H54 (cell line): ENCODE results near the gene ZMYND11.
"Not testable (repeated sequence)": the region's sequence is repeated elsewhere in the genome, so short reads cannot be mapped to it uniquely, and the experiment has no call there.

Experiments
- DNase-seq: peaks from one replicate; pipeline ENCODE4 v3.0.0; 2011; ENCODE audit warnings: low spot score, mixed read lengths; ENCODE audit not compliant: insufficient read length
- FAIRE-seq: peaks from 3 replicates; lab custom pipeline; 2011; peaks lifted over from hg19 to GRCh38; lab: Jason Lieb, UNC
- POLR2A ChIP-seq: IDR thresholded peaks from 2 replicates; pipeline ENCODE4 v1.6.1; 2011; ENCODE audit warnings: low read depth, mild to moderate bottlenecking, low read length

ZMYND11 gene

DNA sequence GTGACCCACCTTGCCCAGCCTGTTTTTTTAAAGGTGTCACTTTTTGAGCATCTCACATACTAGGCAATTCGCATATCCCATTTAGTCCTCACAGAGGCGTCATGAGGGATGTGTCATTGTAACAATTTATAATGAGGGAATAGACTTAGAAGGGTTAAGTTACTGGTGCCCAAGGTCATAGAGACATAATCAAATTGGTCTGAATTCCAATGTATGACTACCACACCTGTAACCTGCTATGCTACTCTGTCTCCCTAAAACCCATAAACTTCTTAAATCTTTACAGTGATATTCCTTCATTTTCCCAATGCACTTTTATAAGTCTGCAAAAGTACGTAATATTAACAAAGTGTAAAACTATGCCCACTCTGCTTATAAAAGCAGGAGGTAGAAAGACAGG lies 7.1 kb downstream of the ZMYND11 start:
- no peak for TF ChIP-seq POLR2A
- no peak for FAIRE-seq
- DNase-seq: no peak

DNA sequence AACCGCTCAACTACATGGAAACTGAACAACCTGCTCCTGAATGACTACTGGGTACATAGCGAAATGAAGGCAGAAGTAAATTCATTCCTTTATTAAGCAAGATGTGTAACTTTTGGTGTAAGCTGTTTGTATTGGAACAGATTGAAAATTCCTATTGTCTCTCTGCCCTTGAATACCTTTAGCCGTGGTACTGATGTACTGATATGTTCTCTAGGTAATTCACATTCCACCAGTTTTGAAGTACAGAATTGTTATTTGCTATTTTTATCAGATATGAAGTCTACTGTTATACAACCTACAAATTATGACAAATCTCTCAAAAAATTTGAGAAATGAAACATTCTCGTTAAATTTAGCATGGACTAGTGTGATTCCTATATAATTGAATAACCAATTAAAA lies 17.7 kb downstream of the ZMYND11 start:
- TF ChIP-seq POLR2A: no peak
- FAIRE-seq (no peak), DNase-seq (no peak)

DNA sequence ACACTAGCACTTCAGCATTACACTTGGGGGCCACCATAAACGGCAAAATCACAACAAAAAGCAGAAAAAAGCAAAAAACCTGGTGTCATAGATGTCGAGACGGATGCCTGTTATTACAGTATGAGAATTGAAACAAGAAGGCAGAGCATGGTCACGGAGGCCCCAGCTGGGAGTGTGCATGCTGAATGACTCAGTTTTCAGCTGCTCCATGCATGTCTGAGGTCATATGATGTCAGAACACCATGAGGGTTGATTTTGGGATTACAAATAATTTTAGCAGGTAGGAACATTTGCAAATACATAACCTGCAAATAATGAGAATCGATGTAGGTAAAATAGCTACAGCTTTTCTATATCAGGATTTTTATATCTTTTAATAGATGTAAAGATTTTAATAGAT lies 19.1 kb downstream of the ZMYND11 start:
- FAIRE-seq (peak; percentile 71), DNase-seq (no peak)
- no peak for TF ChIP-seq POLR2A

DNA sequence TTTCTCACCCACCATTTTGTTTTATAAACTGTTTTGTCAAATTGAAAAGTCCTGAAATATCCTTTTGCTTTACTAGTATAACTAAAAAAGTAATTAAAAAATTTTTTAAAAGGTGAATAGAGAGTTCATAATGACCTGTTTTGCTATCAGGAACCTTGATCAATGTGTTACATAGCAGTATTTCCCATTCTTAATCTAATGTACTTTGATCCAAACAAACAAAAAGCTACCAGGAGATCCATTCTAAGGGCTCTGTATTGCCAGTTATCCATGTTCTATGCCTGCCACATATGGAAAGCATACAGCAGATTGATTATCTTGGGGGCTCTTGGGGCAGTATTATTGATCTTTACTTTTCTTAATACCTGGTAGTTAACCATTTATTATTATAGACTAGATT lies 32.1 kb downstream of the ZMYND11 start:
- no peak for DNase-seq
- FAIRE-seq: no peak
- TF ChIP-seq POLR2A: no peak

DNA sequence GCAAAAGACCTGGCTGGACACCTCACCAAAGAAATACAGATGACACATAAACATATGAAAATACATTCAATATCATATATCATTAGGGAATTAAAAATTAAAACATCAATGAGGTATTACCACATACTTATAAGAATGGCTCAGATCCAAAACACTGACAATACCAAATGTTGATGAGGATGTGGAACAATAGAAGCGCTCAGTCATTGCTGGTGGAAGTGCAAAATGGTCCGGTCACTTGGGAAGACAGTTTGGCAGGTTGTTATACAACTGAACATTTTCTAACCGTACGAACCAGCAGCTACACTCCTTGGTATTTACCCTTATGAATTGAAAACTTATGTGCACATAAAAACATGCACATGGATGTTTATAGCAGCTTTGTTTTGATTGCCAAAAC lies 38.5 kb downstream of the ZMYND11 start:
- FAIRE-seq (no peak), DNase-seq (no peak)
- no peak for TF ChIP-seq POLR2A

DNA sequence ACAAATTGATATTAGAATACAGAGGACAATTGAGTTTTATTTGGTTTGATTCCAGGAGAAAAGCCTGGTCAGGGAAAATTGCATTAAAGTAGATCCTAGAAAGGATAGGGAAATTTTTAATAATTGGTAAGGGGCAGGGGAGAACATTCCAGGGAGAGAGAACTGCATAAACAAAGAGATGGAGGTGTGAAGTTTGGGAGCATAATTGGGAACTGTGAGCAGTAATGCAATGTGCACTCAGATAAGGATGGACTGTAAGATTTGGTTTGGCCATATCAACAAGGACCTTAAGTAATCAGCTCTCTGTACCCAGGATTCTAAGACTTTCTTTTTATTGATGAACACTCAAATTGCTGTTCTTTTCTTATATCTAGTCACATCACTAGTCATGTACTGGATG lies 41.4 kb downstream of the ZMYND11 start:
- DNase-seq (no peak), FAIRE-seq (no peak)
- TF ChIP-seq POLR2A: no peak

DNA sequence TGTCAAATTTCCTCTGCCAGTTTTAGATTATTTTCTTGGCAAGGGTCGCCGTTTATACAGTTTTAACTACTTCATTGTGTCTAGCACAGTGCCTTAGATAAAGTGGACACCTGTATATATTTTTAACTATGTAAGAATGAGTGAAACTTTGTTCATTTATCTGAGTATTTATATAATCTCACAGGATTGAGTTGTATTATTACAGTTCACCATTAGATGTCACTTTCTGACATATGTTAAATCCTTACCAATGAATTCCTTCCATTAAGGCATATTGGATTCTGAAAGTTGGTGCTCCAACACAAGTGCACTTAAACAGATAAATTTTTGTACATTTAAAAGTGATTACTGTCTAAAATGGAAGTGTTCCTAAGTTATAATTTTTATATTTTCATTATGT lies 43.0 kb downstream of the ZMYND11 start:
- DNase-seq: no peak
- TF ChIP-seq POLR2A: no peak

DNA sequence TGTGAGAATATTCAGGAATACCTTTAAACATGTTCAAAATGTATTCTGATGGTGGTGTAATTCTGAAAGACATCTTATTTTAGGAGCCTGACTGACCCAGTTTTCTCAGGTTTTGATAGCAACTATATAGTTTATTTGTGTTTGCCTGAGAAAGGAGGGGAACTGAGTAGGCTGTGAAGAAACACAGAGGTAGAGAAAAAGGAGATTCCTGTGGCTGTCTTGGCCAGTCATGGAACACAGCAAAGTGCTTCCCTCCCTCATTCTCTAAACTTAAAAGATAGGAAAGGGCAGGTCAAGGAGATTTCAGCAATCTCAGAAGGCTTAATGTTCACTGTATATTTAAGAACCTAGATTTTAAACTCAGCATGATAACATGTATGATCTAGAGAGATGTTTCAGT lies 43.5 kb downstream of the ZMYND11 start:
- FAIRE-seq (no peak), DNase-seq (no peak)
- no peak for TF ChIP-seq POLR2A

More for the DNA sequence above, 43.0 kb downstream of the ZMYND11 start:
- FAIRE-seq: peak; percentile 57

DNA sequence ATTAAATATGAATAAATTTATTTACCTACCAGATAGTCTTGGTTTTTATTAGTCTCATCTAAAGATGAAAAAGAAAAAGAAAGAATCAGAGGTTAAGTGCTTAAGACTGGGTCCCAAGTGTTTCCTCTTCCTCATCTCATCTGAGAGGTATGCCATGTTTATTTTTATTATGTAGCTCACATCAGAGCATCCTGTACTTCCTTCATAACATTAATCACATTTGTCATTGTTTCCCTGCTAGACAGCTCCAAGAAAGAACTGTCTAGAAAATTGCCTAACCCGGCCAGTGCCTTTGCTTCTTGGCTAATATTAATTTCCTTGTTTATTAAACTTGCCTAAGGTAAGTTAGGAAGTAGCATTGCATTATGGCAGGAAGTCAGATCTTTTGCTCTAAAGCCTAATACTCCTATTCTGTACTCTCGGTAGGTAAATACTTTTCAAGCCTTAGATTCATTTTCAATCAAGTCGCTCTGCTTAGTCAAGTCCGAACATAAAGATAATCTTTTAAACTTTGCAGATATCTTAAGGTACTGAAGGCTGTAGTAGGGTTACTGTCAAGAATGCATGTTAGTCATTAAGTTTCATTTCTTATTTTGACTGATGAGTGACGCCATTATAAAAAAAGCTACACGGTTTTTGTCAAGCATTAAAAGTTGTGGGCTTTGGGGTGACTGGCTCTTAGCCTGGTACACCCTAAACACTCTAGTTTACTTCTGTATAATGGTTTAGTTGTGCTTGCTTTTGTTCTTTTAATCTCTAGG lies 47.4 kb downstream of the ZMYND11 start:
- no peak for TF ChIP-seq POLR2A
- no peak for FAIRE-seq

DNA sequence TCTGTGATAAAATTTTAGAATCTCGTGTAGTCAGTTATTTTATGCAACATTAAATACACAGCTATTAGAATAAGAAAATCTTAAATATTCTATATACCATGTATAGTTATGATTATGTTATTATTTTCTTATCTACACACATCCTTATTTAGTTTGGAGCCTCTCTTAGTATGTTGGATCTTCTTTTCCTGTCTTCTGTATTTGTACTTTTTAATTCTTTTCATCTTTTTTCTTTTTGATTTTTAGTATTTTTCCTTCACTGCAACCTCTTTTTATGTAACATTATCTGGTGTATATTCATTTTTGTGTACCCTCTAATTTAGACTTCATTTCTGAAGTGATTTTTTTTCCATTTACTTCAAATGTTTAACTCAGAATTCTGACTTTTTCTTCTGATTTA lies 48.9 kb downstream of the ZMYND11 start:
- no peak for FAIRE-seq
- no peak for DNase-seq
- no peak for TF ChIP-seq POLR2A

More for the DNA sequence above, 47.4 kb downstream of the ZMYND11 start:
- DNase-seq: no peak

DNA sequence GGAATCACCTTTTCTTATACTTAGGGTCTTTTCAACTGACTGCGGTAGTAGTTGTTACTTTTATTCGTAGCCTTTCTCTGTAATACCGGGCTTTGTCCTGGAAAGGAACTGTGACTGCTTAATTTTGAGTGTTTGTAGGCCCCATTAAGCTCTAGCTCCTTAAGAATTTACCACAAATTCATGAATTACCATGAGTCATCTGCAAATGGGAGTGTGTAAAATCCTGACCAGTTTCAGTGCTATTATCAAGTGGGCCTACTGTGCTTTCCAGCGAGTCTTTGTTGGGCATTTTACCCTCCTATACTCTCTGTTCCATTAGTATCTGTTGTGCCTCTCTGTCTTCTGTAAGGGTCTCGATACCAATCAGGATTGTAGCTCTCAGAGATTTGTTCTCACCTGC lies 49.7 kb downstream of the ZMYND11 start:
- FAIRE-seq: no peak
- peak; percentile 2 for DNase-seq
- no peak for TF ChIP-seq POLR2A

DNA sequence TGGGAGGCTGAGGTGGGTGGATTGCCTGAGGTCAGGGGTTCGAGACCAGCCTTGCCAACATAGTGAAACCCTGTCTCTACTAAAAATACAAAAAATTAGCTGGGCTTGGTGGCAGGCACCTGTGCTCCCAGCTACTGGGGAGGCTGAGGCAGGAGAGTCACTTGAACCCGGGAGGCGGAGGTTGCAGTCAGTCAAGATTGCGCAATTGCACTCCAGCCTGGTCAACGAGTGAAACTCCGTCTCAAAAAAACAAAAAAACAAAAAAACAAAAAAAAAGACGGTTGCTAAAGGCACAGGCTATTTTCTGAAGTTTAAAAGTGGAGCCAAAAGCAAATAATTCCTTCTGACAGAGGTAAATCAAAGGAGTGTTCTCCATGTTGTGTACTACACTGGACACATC lies 50.3 kb downstream of the ZMYND11 start:
- DNase-seq, FAIRE-seq: not testable (repeated sequence)

DNA sequence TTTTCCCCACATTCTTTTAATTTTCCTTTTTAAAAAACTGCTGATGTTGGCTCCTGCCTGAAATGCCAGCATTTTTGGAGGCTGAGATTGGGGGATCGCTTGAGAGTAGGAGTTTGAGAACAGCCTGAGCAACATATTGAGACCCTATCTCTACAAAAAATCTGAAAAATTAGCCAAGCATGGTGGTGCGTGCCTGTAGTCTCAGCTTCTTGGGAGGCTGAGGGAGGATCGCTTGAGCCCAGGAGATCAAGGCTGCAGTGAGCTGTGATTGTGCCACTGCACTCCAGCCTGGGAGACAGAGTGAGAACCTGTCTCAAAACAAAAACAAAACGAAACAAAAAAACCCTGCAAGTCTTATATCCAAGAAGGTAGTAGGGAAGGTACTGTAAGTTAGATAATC lies 51.7 kb downstream of the ZMYND11 start:
- TF ChIP-seq POLR2A: no peak
- FAIRE-seq: no peak

DNA sequence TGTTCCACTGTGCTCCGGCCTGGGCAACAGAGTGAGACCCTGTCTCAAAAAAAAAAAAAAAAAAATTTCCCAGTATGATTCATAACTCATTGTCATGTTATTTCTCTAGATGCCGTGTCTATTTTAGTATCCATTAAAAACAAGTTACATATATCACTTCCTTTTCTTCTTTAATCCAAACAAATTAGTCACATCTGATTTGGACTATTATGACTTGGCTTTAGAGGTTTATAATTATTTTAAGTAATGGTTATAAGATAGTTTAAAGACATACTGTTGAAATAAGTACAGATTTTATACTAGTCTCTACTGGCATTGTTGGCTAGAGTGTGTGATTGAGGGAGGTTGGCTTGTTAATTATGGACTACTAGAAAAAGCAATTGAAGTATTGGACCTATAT lies 53.3 kb downstream of the ZMYND11 start:
- FAIRE-seq (no peak), DNase-seq (no peak)
- no peak for TF ChIP-seq POLR2A

More for the DNA sequence above, 51.7 kb downstream of the ZMYND11 start:
- no peak for DNase-seq

DNA sequence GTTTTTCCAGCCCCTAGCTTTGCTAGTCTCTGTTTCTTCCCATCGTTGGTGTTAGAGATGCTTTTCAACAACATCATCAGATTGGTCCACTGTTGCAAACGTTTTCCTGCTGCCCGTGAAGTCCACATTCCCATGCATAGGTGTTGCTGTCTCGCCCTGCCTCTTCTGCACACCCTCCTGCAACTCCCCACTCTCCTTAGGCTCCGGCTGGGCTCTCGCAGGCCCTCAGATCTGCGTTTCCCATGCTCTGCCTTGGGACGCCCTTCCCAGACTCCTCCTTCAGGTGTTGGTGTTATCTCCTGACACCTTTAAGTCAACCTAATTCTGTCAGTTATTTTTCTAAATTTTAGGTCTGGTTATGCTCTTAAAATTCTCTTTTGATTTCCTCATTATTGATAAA lies 55.0 kb downstream of the ZMYND11 start:
- no peak for TF ChIP-seq POLR2A
- FAIRE-seq (no peak), DNase-seq (no peak)
